H9 (cell line): ENCODE measurements around the gene CPSF6. TPM values are rescaled to one million over a fixed set of nuclear protein-coding genes. Genes with fewer than 3 reads are reported as not detected.

Source experiments
- DNase-seq: peaks from one replicate; pipeline ENCODE4 v3.0.0-alpha.2; 2017
- H2AFZ ChIP-seq: one replicate; pipeline ENCODE4 v1.6.1; 2013; ENCODE audit warnings: mild to moderate bottlenecking, low read length, control low read depth, moderate library complexity
- H2AK5ac ChIP-seq: 2 replicates; pipeline ENCODE4 v1.6.1; 2013; ENCODE audit warnings: low read length, control low read depth, mixed read lengths; ENCODE audit not compliant: insufficient read length
- H2BK120ac ChIP-seq: one replicate; pipeline ENCODE4 v1.6.1; 2013; ENCODE audit warnings: low read depth, mild to moderate bottlenecking, low read length, control low read depth, inconsistent platforms; ENCODE audit not compliant: poor library complexity, severe bottlenecking
- H2BK12ac ChIP-seq: 2 replicates; pipeline ENCODE4 v1.6.1; 2013; ENCODE audit warnings: low read length, control low read depth, mixed read lengths, low read depth; ENCODE audit not compliant: insufficient read length
- H2BK15ac ChIP-seq: 2 replicates; pipeline ENCODE4 v1.6.1; 2013; ENCODE audit warnings: low read depth, low read length, control low read depth
- H2BK20ac ChIP-seq: one replicate; pipeline ENCODE4 v1.6.1; 2013; ENCODE audit warnings: low read depth, mild to moderate bottlenecking, low read length, control low read depth, inconsistent platforms; ENCODE audit not compliant: poor library complexity, severe bottlenecking
- H2BK5ac ChIP-seq: 2 replicates; pipeline ENCODE4 v1.6.1; 2013; ENCODE audit warnings: low read length, control low read depth, mixed read lengths; ENCODE audit not compliant: insufficient read length
- H3K14ac ChIP-seq: 2 replicates; pipeline ENCODE4 v1.6.1; 2013; ENCODE audit warnings: low read length, control low read depth; ENCODE audit not compliant: insufficient read depth
- H3K18ac ChIP-seq: 2 replicates; pipeline ENCODE4 v1.6.1; 2013; ENCODE audit warnings: low read depth, mild to moderate bottlenecking, mixed read lengths, low read length, control low read depth; ENCODE audit not compliant: insufficient read length
- H3K23ac ChIP-seq: 2 replicates; pipeline ENCODE4 v1.6.1; 2013; ENCODE audit warnings: low read length, control low read depth, mixed read lengths, low read depth; ENCODE audit not compliant: insufficient read length
- H3K23me2 ChIP-seq: 2 replicates; pipeline ENCODE4 v1.6.1; 2013; ENCODE audit warnings: low read depth, mild to moderate bottlenecking, mixed read lengths, low read length, control low read depth; ENCODE audit not compliant: insufficient read length, poor library complexity, severe bottlenecking
- H3K27ac ChIP-seq: 2 replicates; pipeline ENCODE4 v1.5.1; 2013; ENCODE audit warnings: low read length, control low read depth, mixed read lengths, low read depth; ENCODE audit not compliant: insufficient read length
- H3K27me3 ChIP-seq: 2 replicates; pipeline ENCODE4 v1.6.1; 2013; ENCODE audit warnings: low read length, control low read depth, inconsistent platforms; ENCODE audit not compliant: insufficient read depth
- H3K4ac ChIP-seq: 2 replicates; pipeline ENCODE4 v1.6.1; 2013; ENCODE audit warnings: low read depth, mild to moderate bottlenecking, control low read depth, inconsistent platforms, low read length, moderate library complexity
- H3K4me1 ChIP-seq: 2 replicates; pipeline ENCODE4 v1.6.1; 2013; ENCODE audit warnings: low read length, control low read depth, inconsistent platforms; ENCODE audit not compliant: insufficient read depth
- H3K4me2 ChIP-seq: 2 replicates; pipeline ENCODE4 v1.6.1; 2013; ENCODE audit warnings: low read length, control low read depth, mixed read lengths; ENCODE audit not compliant: insufficient read length, insufficient read depth
- H3K56ac ChIP-seq: 2 replicates; pipeline ENCODE4 v1.6.1; 2013; ENCODE audit warnings: low read depth, mild to moderate bottlenecking, mixed read lengths, low read length, control low read depth; ENCODE audit not compliant: insufficient read length
- H3K79me1 ChIP-seq: 2 replicates; pipeline ENCODE4 v1.6.1; 2013; ENCODE audit warnings: low read depth, mild to moderate bottlenecking, moderate library complexity, low read length, control low read depth, inconsistent platforms; ENCODE audit not compliant: insufficient read depth, poor library complexity, severe bottlenecking
- H3K79me2 ChIP-seq: 2 replicates; pipeline ENCODE4 v1.6.1; 2013; ENCODE audit warnings: low read length, control low read depth, inconsistent platforms; ENCODE audit not compliant: insufficient read depth
- H3K9ac ChIP-seq: 2 replicates; pipeline ENCODE4 v1.6.1; 2013; ENCODE audit warnings: low read length, control low read depth, mixed read lengths; ENCODE audit not compliant: insufficient read length; ENCODE audit errors: extremely low read depth
- H3K9me3 ChIP-seq: one replicate; pipeline ENCODE4 v1.6.1; 2013; ENCODE audit warnings: low read depth, low read length, inconsistent platforms; ENCODE audit not compliant: control insufficient read depth
- H3T11ph ChIP-seq: one replicate; pipeline ENCODE4 v1.6.1; 2013; ENCODE audit warnings: mild to moderate bottlenecking, low read length, control low read depth, inconsistent platforms
- H4K20me1 ChIP-seq: one replicate; pipeline ENCODE4 v1.6.1; 2013; ENCODE audit not compliant: control insufficient read depth, insufficient read length, insufficient read depth
- H4K5ac ChIP-seq: 2 replicates; pipeline ENCODE4 v1.6.1; 2013; ENCODE audit warnings: low read depth, mild to moderate bottlenecking, mixed read lengths, low read length, control low read depth; ENCODE audit not compliant: insufficient read length
- H4K8ac ChIP-seq: replicated peaks from 2 replicates; pipeline ENCODE4 v1.6.1; 2013; ENCODE audit warnings: low read length, control low read depth, mixed read lengths, low read depth; ENCODE audit not compliant: insufficient read length
- H4K91ac ChIP-seq: 2 replicates; pipeline ENCODE4 v1.6.1; 2013; ENCODE audit warnings: low read depth, mild to moderate bottlenecking, moderate library complexity, mixed read lengths, low read length, control low read depth; ENCODE audit not compliant: insufficient read length
- H3K27ac Mint-ChIP-seq, 3 experiments: 2 replicates in 2 of 3; 3 replicates in 1 of 3; pipeline ENCODE4 v1.8.0; 2020 to 2021; ENCODE audit warnings: mixed read lengths in 3 of 3, mild to moderate bottlenecking in 1 of 3, moderate library complexity in 1 of 3
- H3K27me3 Mint-ChIP-seq: 2 replicates; pipeline ENCODE4 v1.8.0; 2021; ENCODE audit warnings: low read depth, mild to moderate bottlenecking, moderate library complexity, mixed read lengths
- H3K36me3 Mint-ChIP-seq, 3 experiments: 2 replicates in 2 of 3; 3 replicates in 1 of 3; pipeline ENCODE4 v1.8.0; 2020 to 2021; ENCODE audit warnings: low read depth in 3 of 3, mixed read lengths in 3 of 3; ENCODE audit not compliant: insufficient read depth in 1 of 3
- H3K4me1 Mint-ChIP-seq, 2 experiments: 2 replicates each; pipeline ENCODE4 v1.8.0; 2020; ENCODE audit warnings: mixed read lengths in 2 of 2
- H3K4me3 Mint-ChIP-seq, 2 experiments: 2 replicates in 1 of 2; 3 replicates in 1 of 2; pipeline ENCODE4 v1.8.0; 2020 to 2021; ENCODE audit warnings: mild to moderate bottlenecking in 2 of 2, mixed read lengths in 2 of 2, moderate library complexity in 1 of 2
- H3K9me3 Mint-ChIP-seq, 2 experiments: 2 replicates in 1 of 2; 3 replicates in 1 of 2; pipeline ENCODE4 v1.8.0; 2020; ENCODE audit warnings: mild to moderate bottlenecking in 2 of 2, mixed read lengths in 2 of 2, moderate library complexity in 1 of 2
- CTCF ChIP-seq: fragments of 200-600 bp; sonication (generic); conservative IDR thresholded peaks from 3 replicates; pipeline ENCODE4 v1.8.0; 2021; ENCODE audit warnings: antibody characterized with exemption, mild to moderate bottlenecking
- total RNA-seq: library from RNA; stranded (reverse); gene quantifications from 2 replicates; pipeline ENCODE4 v1.2.1, GENCODE V29; 2021

Gene CPSF6
- total RNA-seq, 1 experiment from 2014 or later, result 183 TPM

DNA sequence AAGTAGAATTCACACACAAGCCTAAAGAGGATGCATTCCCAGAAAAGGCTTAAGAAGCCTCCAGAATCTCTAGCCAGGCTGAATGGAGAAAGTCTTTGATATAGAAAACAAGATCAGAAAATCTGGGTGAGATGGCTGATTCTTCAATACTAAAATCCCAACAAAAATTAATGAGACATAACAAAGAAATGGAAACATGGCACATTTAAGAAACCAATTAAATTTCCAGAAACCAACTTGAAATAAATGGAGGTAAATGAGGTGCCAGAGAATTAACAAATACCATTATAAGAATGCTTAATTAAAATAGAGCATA is 51.9 kb downstream of the CPSF6 start:
- H3K36me3 Mint-ChIP-seq, result no peaks in the 10 kb centered on the region

More for the DNA sequence above, 51.9 kb downstream of the CPSF6 start:
- no peaks in the 10 kb centered on the region for H3K79me2 ChIP-seq
- no peaks in the 10 kb centered on the region for H3K27me3 ChIP-seq
- no peak overlapping the region for H2AK5ac ChIP-seq
- H3K14ac ChIP-seq, result no peak overlapping the region
- no peak overlapping the region for H4K91ac ChIP-seq
- H3K4me3 Mint-ChIP-seq, result no peak overlapping the region
- peaks cover under 1% of the 10 kb centered on the region for H3K27me3 Mint-ChIP-seq
- no peaks in the 10 kb centered on the region for H3K9me3 Mint-ChIP-seq
- no peak overlapping the region for H3K27ac Mint-ChIP-seq
- no peak overlapping the region for H3K27ac ChIP-seq
- H3K56ac ChIP-seq, result no peak overlapping the region
- H2BK12ac ChIP-seq, result no peak overlapping the region
- no peak overlapping the region for H2AFZ ChIP-seq
- H3T11ph ChIP-seq, result no peak overlapping the region
- no peaks in the 10 kb centered on the region for H3K79me1 ChIP-seq
- no peak overlapping the region for H2BK5ac ChIP-seq
- no peaks in the 10 kb centered on the region for H3K4me1 ChIP-seq
- DNase-seq, result no peak
- no peak overlapping the region for H3K23ac ChIP-seq
- no peaks in the 10 kb centered on the region for H4K20me1 ChIP-seq
- H2BK120ac ChIP-seq, result no peak overlapping the region
- H3K18ac ChIP-seq, result no peak overlapping the region
- no peak overlapping the region for H3K4me2 ChIP-seq
- H3K4me1 Mint-ChIP-seq, result peaks cover 2% of the 10 kb centered on the region in 2 experiments; a peak in 2 of 4 replicates
- no peak for TF ChIP-seq CTCF
- H2BK20ac ChIP-seq, result no peak overlapping the region
- no peak overlapping the region for H2BK15ac ChIP-seq
- no peak overlapping the region for H3K4ac ChIP-seq
- no peak overlapping the region for H3K9ac ChIP-seq
- no peaks in the 10 kb centered on the region for H3K9me3 ChIP-seq
- H4K8ac ChIP-seq, result no peak overlapping the region
- H3K23me2 ChIP-seq, result no peaks in the 10 kb centered on the region
- H4K5ac ChIP-seq, result no peak overlapping the region
